ENCODE measurements around the gene CCR2.
A peak's percentile ranks its signal among the peaks of the same experiment; 100 is the strongest.
"Not testable (repeated sequence)": the region's sequence is repeated elsewhere in the genome, so short reads cannot be mapped to it uniquely, and the experiment has no call there.

CCR2 gene

GRCh38 chr3:46378426-46378942 lies 24.6 kb downstream of the CCR2 start:
- peak in 1 of 2 donors; percentile 23 for DNase-seq (ENCODE audit: low read depth in 2 of 2)

GRCh38 chr3:46380471-46381221 lies 26.7 kb downstream of the CCR2 start:
- no peak for DNase-seq (ENCODE audit: low read depth in 2 of 2)

- no peak for DNase-seq (ENCODE audit: low read depth in 2 of 2)
Measured at GRCh38 chr3:46381625-46382024, 27.7 kb downstream of the CCR2 start.

GRCh38 chr3:46383211-46383950 lies 29.5 kb downstream of the CCR2 start:
- DNase-seq (ENCODE audit: low read depth in 2 of 2), result no peak

GRCh38 chr3:46383951-46384330 lies 30.0 kb downstream of the CCR2 start:
- no peak for DNase-seq (ENCODE audit: low read depth in 2 of 2)

- no peak for DNase-seq (ENCODE audit: low read depth in 2 of 2)
Measured at GRCh38 chr3:46386205-46386604, 32.3 kb downstream of the CCR2 start.

- DNase-seq (ENCODE audit: low read depth in 2 of 2), result not testable (repeated sequence)
Measured at GRCh38 chr3:46388847-46389246, 34.9 kb downstream of the CCR2 start.

GRCh38 chr3:46389306-46389705 lies 35.4 kb downstream of the CCR2 start:
- DNase-seq (ENCODE audit: low read depth in 2 of 2), result no peak

GRCh38 chr3:46391526-46391925 lies 37.6 kb downstream of the CCR2 start:
- not testable (repeated sequence) for DNase-seq (ENCODE audit: low read depth in 2 of 2)

- DNase-seq (ENCODE audit: low read depth in 2 of 2), result no peak
Measured at GRCh38 chr3:46393011-46393410, 39.1 kb downstream of the CCR2 start.

GRCh38 chr3:46393554-46394434 lies 39.9 kb downstream of the CCR2 start:
- DNase-seq (ENCODE audit: low read depth in 2 of 2), result no peak

GRCh38 chr3:46395210-46395661 lies 41.3 kb downstream of the CCR2 start:
- no peak for DNase-seq (ENCODE audit: low read depth in 2 of 2)

GRCh38 chr3:46395766-46396530 lies 42.0 kb downstream of the CCR2 start:
- no peak for DNase-seq (ENCODE audit: low read depth in 2 of 2)

- DNase-seq (ENCODE audit: low read depth in 2 of 2), result no peak
Measured at GRCh38 chr3:46397111-46397510, 43.2 kb downstream of the CCR2 start.

GRCh38 chr3:46398186-46398955 lies 44.5 kb downstream of the CCR2 start:
- DNase-seq (ENCODE audit: low read depth in 2 of 2), result no peak

GRCh38 chr3:46399098-46399497 lies 45.2 kb downstream of the CCR2 start:
- DNase-seq (ENCODE audit: low read depth in 2 of 2), result no peak

- DNase-seq (ENCODE audit: low read depth in 2 of 2), result no peak
Measured at GRCh38 chr3:46399557-46399956, 45.6 kb downstream of the CCR2 start.

- DNase-seq (ENCODE audit: low read depth in 2 of 2), result no peak
Measured at GRCh38 chr3:46400000-46400734, 46.3 kb downstream of the CCR2 start.

GRCh38 chr3:46400846-46401245 lies 46.9 kb downstream of the CCR2 start:
- no peak for DNase-seq (ENCODE audit: low read depth in 2 of 2)

- DNase-seq (ENCODE audit: low read depth in 2 of 2), result no peak
Measured at GRCh38 chr3:46401579-46401978, 47.7 kb downstream of the CCR2 start.
